Lower lobe of right lung (tissue), 2 donors: ENCODE data around the gene MNX1. TPM values are rescaled to one million over a fixed set of nuclear protein-coding genes. Genes with fewer than 3 reads are reported as not detected.

ENCODE experiments used
- ATAC-seq, 2 donors: fragments of 200-7000 bp; cut with Tn5 transposase; one replicate each; pipeline ENCODE4 v1.9.1; 2020 to 2022; ENCODE audit warnings: mild to moderate bottlenecking in 2 of 2, moderate library complexity in 2 of 2
- DNase-seq: peaks from one replicate; pipeline ENCODE4 v3.0.0-alpha.2; 2020
- H3K27ac ChIP-seq: fragments of 200-600 bp; one replicate; pipeline ENCODE4 v1.8.0; 2022
- H3K27me3 ChIP-seq: fragments of 200-600 bp; one replicate; pipeline ENCODE4 v1.8.0; 2022; ENCODE audit warnings: low read depth
- H3K36me3 ChIP-seq: fragments of 200-600 bp; one replicate; pipeline ENCODE4 v1.8.0; 2022; ENCODE audit warnings: mild to moderate bottlenecking
- H3K4me1 ChIP-seq: fragments of 200-600 bp; one replicate; pipeline ENCODE4 v1.8.0; 2022
- H3K4me3 ChIP-seq: fragments of 200-600 bp; one replicate; pipeline ENCODE4 v1.8.0; 2022; ENCODE audit warnings: mild to moderate bottlenecking
- H3K9me3 ChIP-seq: fragments of 200-600 bp; one replicate; pipeline ENCODE4 v1.8.0; 2022
- CTCF ChIP-seq: fragments of 200-600 bp; IDR thresholded peaks from one replicate; pipeline ENCODE4 v1.8.0; 2022; ENCODE audit warnings: antibody characterized with exemption, mild to moderate bottlenecking
- intact Hi-C: fragments of 100-400 bp; cut with DNase I; formaldehyde crosslinking; loops from one replicate; pipeline ENCODE4 v1.11.0; 2022
- total RNA-seq: library from RNA; stranded (reverse); fragmentation: NEBNext Ultra II Directional; extraction: Animal tissue kit (Norgen Biotek cat#: 25700); gene quantifications from one replicate; pipeline ENCODE4 v1.2.1, GENCODE V29; 2021
- donor health status: DM: no; HTN: yes; CAD: no; lungs with severe emphysema.

The MNX1 gene
- total RNA-seq, 1 donor from 2014 or later, result 0.74 TPM

- no peak overlapping the region for H3K4me3 ChIP-seq
- H3K27ac ChIP-seq, result no peak overlapping the region
- H3K9me3 ChIP-seq, result no peaks in the 10 kb centered on the region
- intact Hi-C loops, result no loop called here
- peaks cover 14% of the 10 kb centered on the region for H3K4me1 ChIP-seq
- DNase-seq (no peak), ATAC-seq (no peak)
- TF ChIP-seq CTCF, result no peak
- H3K27me3 ChIP-seq, result peaks cover 93% of the 10 kb centered on the region
- no peaks in the 10 kb centered on the region for H3K36me3 ChIP-seq
Measured at GRCh38 chr7:157012113-157012547, 1.7 kb upstream of the MNX1 start.

GRCh38 chr7:157011333-157012112 lies 1.1 kb upstream of the MNX1 start:
- no peak overlapping the region for H3K27ac ChIP-seq
- DNase-seq (no peak), ATAC-seq (peak in 1 of 2 donors; percentile 11)
- peaks cover 93% of the 10 kb centered on the region for H3K27me3 ChIP-seq
- peak overlapping the region; percentile 63 for H3K4me3 ChIP-seq
- no peaks in the 10 kb centered on the region for H3K36me3 ChIP-seq
- no peaks in the 10 kb centered on the region for H3K9me3 ChIP-seq
- no peak for TF ChIP-seq CTCF
- intact Hi-C loops, result no loop called here
- peaks cover 14% of the 10 kb centered on the region for H3K4me1 ChIP-seq

- Histone ChIP-seq H3K4me1 (peaks cover 14% of the 10 kb centered on the region), H3K36me3 (no peaks in the 10 kb centered on the region), H3K27ac (no peak overlapping the region), H3K9me3 (no peaks in the 10 kb centered on the region), H3K27me3 (peaks cover 92% of the 10 kb centered on the region), H3K4me3 (peak overlapping the region; percentile 63)
- no peak for TF ChIP-seq CTCF
- DNase-seq (no peak), ATAC-seq (peak in 1 of 2 donors; percentile 58)
- intact Hi-C loops, result no loop called here
Measured at GRCh38 chr7:157009778-157010587, 480 bp downstream of the MNX1 start.

GRCh38 chr7:157009170-157009777 lies 1.2 kb downstream of the MNX1 start:
- no peaks in the 10 kb centered on the region for H3K9me3 ChIP-seq
- no peak for DNase-seq
- no peak for ATAC-seq
- TF ChIP-seq CTCF, result no peak
- no peak overlapping the region for H3K27ac ChIP-seq
- H3K4me3 ChIP-seq, result peak overlapping the region; percentile 34
- H3K36me3 ChIP-seq, result no peaks in the 10 kb centered on the region
- H3K4me1 ChIP-seq, result peaks cover 14% of the 10 kb centered on the region
- peaks cover 92% of the 10 kb centered on the region for H3K27me3 ChIP-seq
- intact Hi-C loops, result no loop called here

- H3K9me3 ChIP-seq, result no peaks in the 10 kb centered on the region
- no peak for ATAC-seq
- intact Hi-C loops, result no loop called here
- peak overlapping the region; percentile 34 for H3K4me3 ChIP-seq
- DNase-seq, result no peak
- H3K4me1 ChIP-seq, result peaks cover 21% of the 10 kb centered on the region
- peaks cover 92% of the 10 kb centered on the region for H3K27me3 ChIP-seq
- no peak for TF ChIP-seq CTCF
- H3K36me3 ChIP-seq, result no peaks in the 10 kb centered on the region
- H3K27ac ChIP-seq, result no peak overlapping the region
Measured at GRCh38 chr7:157008206-157009169, 2.0 kb downstream of the MNX1 start.
